Endothelial cell (in vitro differentiated cells): ENCODE results near the gene ZNF292. TPM values are rescaled to one million over a fixed set of nuclear protein-coding genes. Genes with fewer than 3 reads are reported as not detected.
A peak's percentile ranks its signal among the peaks of the same experiment; 100 is the strongest.

Experiments
- DNase-seq: peaks from one replicate; pipeline ENCODE4 v3.0.0; 2021; ENCODE audit warnings: low spot score
- H3K27ac Mint-ChIP-seq: one replicate; pipeline ENCODE4 v1.8.0; 2021; ENCODE audit warnings: mixed read lengths, inconsistent platforms; ENCODE audit not compliant: unreplicated experiment
- H3K27me3 Mint-ChIP-seq: one replicate; pipeline ENCODE4 v1.8.0; 2021; ENCODE audit warnings: mild to moderate bottlenecking, moderate library complexity, mixed read lengths, inconsistent platforms; ENCODE audit not compliant: unreplicated experiment
- H3K36me3 Mint-ChIP-seq: one replicate; pipeline ENCODE4 v1.8.0; 2021; ENCODE audit warnings: mild to moderate bottlenecking, low read depth, mixed read lengths, inconsistent platforms; ENCODE audit not compliant: unreplicated experiment
- H3K4me1 Mint-ChIP-seq: one replicate; pipeline ENCODE4 v1.8.0; 2021; ENCODE audit warnings: mild to moderate bottlenecking, mixed read lengths, inconsistent platforms; ENCODE audit not compliant: unreplicated experiment
- H3K4me3 Mint-ChIP-seq: one replicate; pipeline ENCODE4 v1.8.0; 2021; ENCODE audit warnings: mild to moderate bottlenecking, mixed read lengths, inconsistent platforms; ENCODE audit not compliant: unreplicated experiment
- H3K9me3 Mint-ChIP-seq: one replicate; pipeline ENCODE4 v1.8.0; 2021; ENCODE audit warnings: mixed read lengths, inconsistent platforms; ENCODE audit not compliant: unreplicated experiment
- CTCF ChIP-seq: fragments of 200-600 bp; sonication (generic); IDR thresholded peaks from one replicate; pipeline ENCODE4 v1.5.0; 2021; ENCODE audit warnings: antibody characterized with exemption; ENCODE audit not compliant: unreplicated experiment
- total RNA-seq: library from RNA; stranded (reverse); fragmentation: NEBNext Ultra II Directional; extraction: Animal tissue kit (Norgen Biotek cat#: 25700); gene quantifications from one replicate; pipeline ENCODE4 v1.2.1, GENCODE V29; 2021; ENCODE audit not compliant: unreplicated experiment

Gene ZNF292
- total RNA-seq, 1 donor from 2014 or later, result 40.9 TPM

DNA sequence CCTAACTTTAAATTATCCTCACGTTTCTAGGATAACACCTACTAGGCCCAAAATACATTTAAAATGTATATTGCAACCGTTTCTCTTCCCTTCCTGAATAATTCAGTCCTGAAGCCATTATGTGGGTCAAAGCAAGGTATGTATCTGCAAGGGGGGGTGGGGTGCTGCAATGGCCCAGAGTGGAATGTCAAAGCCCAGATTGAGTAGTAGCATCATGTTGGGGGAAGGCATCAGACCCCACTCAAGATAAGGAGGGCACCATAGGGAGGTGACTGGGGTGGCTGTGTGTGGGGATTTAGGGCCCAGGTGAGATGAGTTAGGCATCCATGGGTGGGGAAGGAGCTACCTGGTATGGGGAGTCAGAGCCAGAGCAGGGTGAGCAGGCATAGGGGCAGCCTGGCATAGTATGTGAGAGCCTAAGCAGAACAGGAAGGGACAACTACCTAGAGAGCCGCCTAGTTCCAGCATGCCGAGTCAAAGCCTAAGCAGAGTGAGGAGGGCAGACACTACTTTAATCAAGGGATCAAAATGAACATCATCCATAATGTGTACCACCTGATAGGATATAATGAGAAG, 48.2 kb downstream of the ZNF292 start:
- Mint-ChIP-seq H3K4me1 (no peaks in the 10 kb centered on the region), H3K27me3 (no peaks in the 10 kb centered on the region), H3K9me3 (no peaks in the 10 kb centered on the region), H3K27ac (no peak overlapping the region), H3K4me3 (no peak overlapping the region), H3K36me3 (no peaks in the 10 kb centered on the region)
- DNase-seq, result no peak
- TF ChIP-seq CTCF, result no peak

- no peak overlapping the region for H3K27ac Mint-ChIP-seq
- no peaks in the 10 kb centered on the region for H3K9me3 Mint-ChIP-seq
- H3K36me3 Mint-ChIP-seq, result no peaks in the 10 kb centered on the region
- H3K4me3 Mint-ChIP-seq, result no peak overlapping the region
- no peak for DNase-seq
- H3K27me3 Mint-ChIP-seq, result no peaks in the 10 kb centered on the region
- H3K4me1 Mint-ChIP-seq, result peaks cover 15% of the 10 kb centered on the region
- TF ChIP-seq CTCF, result no peak
Measured at GRCh38 chr6:87209812-87210211, 54.4 kb downstream of the ZNF292 start.

DNA sequence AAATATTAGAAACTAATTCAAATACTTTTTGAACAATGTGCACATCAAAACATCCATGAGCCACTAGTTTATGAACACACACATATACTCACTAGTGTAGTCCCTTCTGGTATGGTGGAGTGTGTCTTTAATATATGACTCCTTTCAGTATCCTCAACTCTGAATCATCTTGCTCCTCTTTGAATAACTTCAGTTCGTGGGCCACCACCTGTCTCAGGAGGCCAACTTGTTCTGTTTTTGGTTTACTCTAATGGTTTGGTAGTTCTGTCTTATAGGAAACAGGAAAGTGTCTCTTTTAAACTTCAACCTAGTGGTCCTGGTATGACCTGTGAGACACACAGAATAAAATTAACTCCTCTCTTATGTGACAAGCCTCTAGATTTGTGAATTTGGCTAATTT, 55.6 kb downstream of the ZNF292 start:
- no peaks in the 10 kb centered on the region for H3K27me3 Mint-ChIP-seq
- TF ChIP-seq CTCF, result no peak
- no peaks in the 10 kb centered on the region for H3K9me3 Mint-ChIP-seq
- no peak overlapping the region for H3K4me3 Mint-ChIP-seq
- H3K27ac Mint-ChIP-seq, result no peak overlapping the region
- DNase-seq, result no peak
- H3K4me1 Mint-ChIP-seq, result peaks cover 15% of the 10 kb centered on the region
- H3K36me3 Mint-ChIP-seq, result no peaks in the 10 kb centered on the region

- Mint-ChIP-seq H3K9me3 (no peaks in the 10 kb centered on the region), H3K4me1 (peaks cover 15% of the 10 kb centered on the region), H3K27ac (no peak overlapping the region), H3K36me3 (no peaks in the 10 kb centered on the region), H3K4me3 (no peak overlapping the region), H3K27me3 (no peaks in the 10 kb centered on the region)
- DNase-seq, result no peak
- no peak for TF ChIP-seq CTCF
Measured at GRCh38 chr6:87212596-87212995, 57.2 kb downstream of the ZNF292 start.

DNA sequence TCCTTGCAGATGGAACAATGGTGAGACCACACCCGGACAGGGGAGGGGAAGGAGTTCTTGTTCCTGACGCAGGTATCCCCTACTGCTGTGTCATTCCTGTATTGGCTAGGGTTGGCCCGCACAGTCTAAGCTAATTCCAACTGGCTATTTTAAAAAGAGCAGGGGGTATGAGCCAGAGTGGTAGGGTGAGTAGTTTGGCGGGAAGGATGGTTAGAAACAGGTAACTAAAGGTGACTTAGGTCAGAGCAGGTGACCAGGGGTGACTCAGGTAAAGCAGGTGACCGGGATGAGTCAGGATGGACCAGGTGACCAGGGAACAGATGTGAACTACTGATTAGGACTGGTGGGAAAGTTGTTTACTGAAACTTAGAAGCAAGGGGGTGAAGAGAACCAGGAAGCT, 58.0 kb downstream of the ZNF292 start:
- peaks cover 15% of the 10 kb centered on the region for H3K4me1 Mint-ChIP-seq
- H3K9me3 Mint-ChIP-seq, result no peaks in the 10 kb centered on the region
- no peak for DNase-seq
- TF ChIP-seq CTCF, result no peak
- H3K27me3 Mint-ChIP-seq, result no peaks in the 10 kb centered on the region
- peak overlapping the region; percentile 3 for H3K27ac Mint-ChIP-seq
- H3K36me3 Mint-ChIP-seq, result no peaks in the 10 kb centered on the region
- no peak overlapping the region for H3K4me3 Mint-ChIP-seq
